Tibial artery (tissue), 4 donors: ENCODE results near the gene ATP8B3.

ENCODE experiments used
- DNase-seq, 2 donors: peaks; one replicate each; pipeline ENCODE4 v3.0.0-alpha.2; 2019
- H3K27ac ChIP-seq, 2 donors: fragments of 200-600 bp; sonication (generic) in 1 of 2; 1 replicate in 1 of 2; 2 replicates in 1 of 2; pipeline ENCODE4 v1.5.1; 2018 to 2019; ENCODE audit warnings: mild to moderate bottlenecking in 1 of 2
- H3K27me3 ChIP-seq, 2 donors: fragments of 200-600 bp; sonication (generic) in 1 of 2; one replicate each; pipeline versions ENCODE4 v1.5.1 to v1.6.0; 2016 to 2019
- H3K36me3 ChIP-seq, 3 donors: fragments of 200-600 bp; sonication (generic) in 2 of 3; one replicate each; pipeline ENCODE4 v1.5.1; 2016 to 2019; ENCODE audit warnings: mild to moderate bottlenecking in 2 of 3
- H3K4me1 ChIP-seq, 4 donors: fragments of 200-600 bp; sonication (generic) in 2 of 4; 1 replicate in 3 of 4; 2 replicates in 1 of 4; pipeline ENCODE4 v1.5.1; 2016 to 2019
- H3K4me3 ChIP-seq, 2 donors: fragments of 200-600 bp; sonication (generic) in 1 of 2; 1 replicate in 1 of 2; 2 replicates in 1 of 2; pipeline ENCODE4 v1.5.1; 2018 to 2019; ENCODE audit warnings: mild to moderate bottlenecking in 2 of 2
- H3K9me3 ChIP-seq, 3 donors: fragments of 200-600 bp; sonication (generic) in 1 of 3; one replicate each; pipeline ENCODE4 v1.5.1; 2016 to 2019
- CTCF ChIP-seq, 2 experiments: fragments of 200-600 bp in 1 of 2; fragments of 450-650 bp in 1 of 2; IDR thresholded peaks; one replicate each; pipeline ENCODE4 v1.5.1; 2017 to 2019; ENCODE audit warnings: antibody characterized with exemption in 2 of 2, mild to moderate bottlenecking in 1 of 2, moderate library complexity in 1 of 2
- intact Hi-C: fragments of 100-400 bp; cut with DNase I; formaldehyde crosslinking; loops from one replicate; pipeline ENCODE4 v1.15.0; 2023; ENCODE audit warnings: low total_unique reads

Gene ATP8B3

GRCh38 chr19:1816530-1817298 lies 4.6 kb upstream of the ATP8B3 start:
- Histone ChIP-seq H3K4me3 (no peak overlapping the region), H3K36me3 (peaks cover 54 to 74% (median 68%) of the 10 kb centered on the region in 3 donors), H3K27me3 (no peaks in the 10 kb centered on the region), H3K9me3 (no peaks in the 10 kb centered on the region), H3K4me1 (peaks cover 0 to 21% (median 17%) of the 10 kb centered on the region in 4 donors), H3K27ac (no peak overlapping the region)
- intact Hi-C loops, result no loop called here
- no peak for DNase-seq
- no peak for TF ChIP-seq CTCF (IDR thresholded peaks at IDR 0.05)

DNA sequence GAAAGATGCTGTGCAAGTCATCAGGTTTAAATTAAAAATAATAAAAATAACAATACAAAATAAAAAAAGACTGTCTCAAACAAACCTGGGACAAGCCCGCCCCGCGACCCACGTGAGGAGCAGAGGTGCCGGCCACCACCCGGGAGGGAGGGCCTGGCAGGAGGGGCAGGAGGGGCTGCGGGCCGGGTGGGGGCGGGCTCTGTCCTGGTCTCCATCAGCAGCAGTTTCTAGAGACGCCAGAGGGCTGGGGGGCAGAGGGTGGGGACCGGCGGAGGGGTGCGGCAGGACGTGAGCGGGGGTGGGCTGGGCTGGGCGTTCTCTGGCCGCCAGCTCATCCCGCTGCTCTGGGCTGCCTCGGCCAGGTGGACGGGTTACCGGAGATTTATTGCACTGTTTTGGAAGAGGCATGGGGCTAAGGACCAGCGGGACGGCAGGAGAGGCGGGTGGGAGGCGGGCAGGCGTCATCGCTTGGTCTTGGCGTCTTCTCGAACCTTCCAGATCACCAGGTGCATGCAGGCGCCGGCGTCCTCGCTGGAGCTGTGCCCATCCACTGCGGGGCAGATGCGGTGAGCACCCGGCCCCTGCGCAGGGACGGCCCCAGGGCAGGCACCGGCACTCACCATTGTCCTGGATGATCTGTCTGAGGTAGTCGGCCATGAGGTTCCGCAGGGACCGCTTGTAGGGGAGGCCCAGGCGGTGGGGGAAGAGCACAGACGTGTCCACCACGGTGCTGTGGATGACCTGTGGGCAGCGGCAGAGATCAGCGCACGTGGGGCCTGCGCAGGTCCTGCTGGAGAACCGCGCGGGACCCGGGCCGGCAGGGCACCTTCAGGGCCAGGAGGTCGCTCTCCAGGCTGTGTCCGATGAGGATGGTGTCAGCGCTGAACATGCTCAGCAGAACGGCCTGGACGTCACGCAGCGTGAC lies 3.8 kb upstream of the ATP8B3 start:
- Histone ChIP-seq H3K4me3 (no peak overlapping the region), H3K9me3 (no peaks in the 10 kb centered on the region), H3K36me3 (peaks cover 54 to 65% (median 61%) of the 10 kb centered on the region in 3 donors), H3K27me3 (no peaks in the 10 kb centered on the region), H3K27ac (no peak overlapping the region), H3K4me1 (peaks cover 0 to 28% (median 21%) of the 10 kb centered on the region in 4 donors)
- no peak for DNase-seq
- no peak for TF ChIP-seq CTCF (IDR thresholded peaks at IDR 0.05)
- intact Hi-C loops, result no loop called here

DNA sequence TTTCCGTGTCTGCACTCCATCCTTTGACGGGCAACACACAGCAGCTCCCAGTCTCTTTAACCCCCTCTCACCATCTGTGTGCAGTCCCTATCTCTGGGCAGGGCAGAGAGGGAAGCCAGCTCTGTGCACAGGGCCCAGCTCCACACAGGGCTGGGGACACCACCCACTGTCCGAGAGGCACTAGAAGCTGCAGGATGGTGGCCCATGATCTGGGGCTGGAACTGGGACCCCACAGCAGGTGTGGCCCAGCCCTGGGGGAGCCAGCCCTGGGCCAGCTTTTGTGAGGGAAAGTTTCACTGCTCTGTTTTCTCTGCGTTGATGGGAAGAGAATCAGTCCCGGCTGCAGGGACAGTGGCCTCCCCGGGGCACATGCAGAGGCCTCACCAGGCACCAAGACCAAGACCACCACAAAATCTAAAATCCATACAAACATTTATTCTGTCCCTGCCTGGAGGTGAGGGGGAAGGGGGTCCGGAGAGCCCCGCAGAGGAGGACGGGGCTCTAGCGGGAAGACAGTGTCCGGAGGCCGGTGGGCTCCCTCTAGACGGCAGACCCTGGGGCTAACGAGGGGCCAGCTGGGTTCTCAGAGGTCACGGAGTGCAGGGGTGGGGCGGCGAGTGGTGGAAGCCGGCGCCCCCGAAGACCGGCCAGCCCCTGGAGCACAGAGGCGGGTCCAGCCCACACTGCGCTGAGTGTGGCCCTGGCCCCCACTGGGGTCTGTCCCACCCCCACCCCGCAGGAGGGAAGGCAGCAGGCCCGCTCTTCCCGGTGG lies 2.9 kb upstream of the ATP8B3 start:
- Histone ChIP-seq H3K9me3 (no peaks in the 10 kb centered on the region), H3K4me1 (peaks cover 0 to 28% (median 21%) of the 10 kb centered on the region in 4 donors), H3K27ac (no peak overlapping the region), H3K36me3 (peaks cover 45 to 57% (median 52%) of the 10 kb centered on the region in 3 donors), H3K27me3 (no peaks in the 10 kb centered on the region), H3K4me3 (no peak overlapping the region)
- intact Hi-C loops, result no loop called here
- no peak for TF ChIP-seq CTCF (IDR thresholded peaks at IDR 0.05)
- no peak for DNase-seq

GRCh38 chr19:1814391-1814790 lies 2.3 kb upstream of the ATP8B3 start:
- H3K4me3 ChIP-seq, result no peak overlapping the region
- H3K4me1 ChIP-seq, result peaks cover 0 to 28% (median 21%) of the 10 kb centered on the region in 4 donors
- no peaks in the 10 kb centered on the region for H3K27me3 ChIP-seq
- no peak overlapping the region for H3K27ac ChIP-seq
- TF ChIP-seq CTCF (IDR thresholded peaks at IDR 0.05), result no peak
- DNase-seq, result no peak
- intact Hi-C loops, result no loop called here
- peaks cover 39 to 51% (median 46%) of the 10 kb centered on the region in 3 donors for H3K36me3 ChIP-seq
- H3K9me3 ChIP-seq, result no peaks in the 10 kb centered on the region
